Naive thymus-derived CD4-positive, alpha-beta T cell (primary cell): ENCODE measurements around the gene DCAKD. TPM values are rescaled to one million over a fixed set of nuclear protein-coding genes. Genes with fewer than 3 reads are reported as not detected.
A peak's percentile ranks its signal among the peaks of the same experiment; 100 is the strongest.

Source experiments
- ATAC-seq: fragments of 150-1000 bp; cut with Tn5 transposase; 2 replicates; pipeline ENCODE4 v1.10.0; 2021; ENCODE audit warnings: mild to moderate bottlenecking, moderate library complexity
- CTCF ChIA-PET: fragments of 350-600 bp; sonication (Branson Sonifier 250); formaldehyde crosslinking; loops from one replicate; lab custom pipeline; 2021; ENCODE audit warnings: antibody characterized with exemption; lab: Charles Lee
- POLR2A ChIA-PET: fragments of 350-600 bp; sonication (Branson Sonifier 250); formaldehyde crosslinking; loops from one replicate; lab custom pipeline; 2021; ENCODE audit warnings: antibody characterized with exemption, inconsistent platforms; lab: Charles Lee
- DNase-seq, 9 donors: peaks; one replicate each; pipeline versions ENCODE4 v3.0.0 to v3.0.0-alpha.2; 2020 to 2022; ENCODE audit warnings: mixed read lengths in 1 of 9
- H3K27ac ChIP-seq: one replicate; pipeline ENCODE4 v1.7.0; 2013; ENCODE audit warnings: mild to moderate bottlenecking, low read depth, low read length, moderate library complexity
- H3K27me3 ChIP-seq, 2 donors: one replicate each; pipeline ENCODE4 v1.7.0; 2013; ENCODE audit warnings: low read length in 2 of 2, mild to moderate bottlenecking in 2 of 2, moderate library complexity in 2 of 2; ENCODE audit not compliant: control insufficient read depth in 2 of 2, insufficient read depth in 2 of 2
- H3K36me3 ChIP-seq, 3 experiments: 1 replicate in 2 of 3; 2 replicates in 1 of 3; pipeline ENCODE4 v1.7.0; 2013; ENCODE audit warnings: low read length in 3 of 3, mild to moderate bottlenecking in 3 of 3, moderate library complexity in 1 of 3; ENCODE audit not compliant: insufficient read depth in 3 of 3, control insufficient read depth in 2 of 3
- H3K4me1 ChIP-seq, 2 donors: one replicate each; pipeline ENCODE4 v1.7.0; 2013; ENCODE audit warnings: low read length in 2 of 2, mild to moderate bottlenecking in 2 of 2, moderate library complexity in 1 of 2; ENCODE audit not compliant: control insufficient read depth in 2 of 2, insufficient read depth in 2 of 2
- H3K4me3 ChIP-seq: 2 replicates; pipeline ENCODE4 v1.7.0; 2013; ENCODE audit warnings: mild to moderate bottlenecking, low read length
- H3K9me3 ChIP-seq, 3 experiments: 1 replicate in 2 of 3; 2 replicates in 1 of 3; pipeline ENCODE4 v1.7.0; 2013; ENCODE audit warnings: low read length in 3 of 3; ENCODE audit not compliant: control insufficient read depth in 2 of 3
- H3K27ac Mint-ChIP-seq, 9 donors: one replicate each; pipeline ENCODE4 v1.8.0; 2020 to 2022; ENCODE audit warnings: mixed read lengths in 9 of 9, mild to moderate bottlenecking in 8 of 9, moderate library complexity in 5 of 9, inconsistent platforms in 2 of 9
- H3K27me3 Mint-ChIP-seq, 5 donors: one replicate each; pipeline ENCODE4 v1.8.0; 2021 to 2022; ENCODE audit warnings: mixed read lengths in 5 of 5, mild to moderate bottlenecking in 1 of 5
- H3K36me3 Mint-ChIP-seq, 5 donors: one replicate each; pipeline ENCODE4 v1.8.0; 2020 to 2022; ENCODE audit warnings: mixed read lengths in 5 of 5, mild to moderate bottlenecking in 3 of 5, inconsistent platforms in 1 of 5
- H3K4me1 Mint-ChIP-seq, 7 donors: one replicate each; pipeline ENCODE4 v1.8.0; 2020 to 2022; ENCODE audit warnings: mixed read lengths in 7 of 7, mild to moderate bottlenecking in 3 of 7, inconsistent platforms in 1 of 7
- H3K4me3 Mint-ChIP-seq, 10 donors: one replicate each; pipeline ENCODE4 v1.8.0; 2020 to 2022; ENCODE audit warnings: mild to moderate bottlenecking in 10 of 10, mixed read lengths in 10 of 10, moderate library complexity in 6 of 10, inconsistent platforms in 2 of 10
- H3K9me3 Mint-ChIP-seq, 11 donors: one replicate each; pipeline ENCODE4 v1.8.0; 2020 to 2022; ENCODE audit warnings: mixed read lengths in 11 of 11, mild to moderate bottlenecking in 4 of 11, inconsistent platforms in 1 of 11, moderate library complexity in 1 of 11
- intact Hi-C, 2 donors: fragments of 100-400 bp; cut with micrococcal nuclease; formaldehyde crosslinking; loops; one replicate each; pipeline ENCODE4 v1.15.1; 2023
- polyA plus RNA-seq, 2 donors: library from polyadenylated mRNA; unstranded; fragments of 300-500 nt; fragmentation: Illumina TruSeq; gene quantifications; one replicate each; pipeline ENCODE4 v1.2.3, GENCODE V29; 2021
- total RNA-seq, 6 experiments: library from RNA in 5 of 6; stranded (reverse) in 5 of 6; gene quantifications; 1 replicate in 5 of 6; 2 replicates in 1 of 6; pipeline ENCODE4 v1.2.3 and lab custom pipeline; 2021 to 2026

DCAKD gene
- total and polyA plus RNA-seq, 7 experiments from 2014 or later = 14.2 to 36.8 (median 27.6) TPM

- Mint-ChIP-seq H3K36me3 (peaks cover 0 to 5% (median 1%) of the 10 kb centered on the region in 5 donors), H3K4me1 (peaks cover 0 to 8% (median 0%) of the 10 kb centered on the region in 7 donors), H3K27ac (no peak overlapping the region), H3K9me3 (peaks cover 0 to 19% (median 2%) of the 10 kb centered on the region in 11 donors), H3K4me3 (no peak overlapping the region), H3K27me3 (peaks cover 6 to 25% (median 21%) of the 10 kb centered on the region in 5 donors)
- ChIA-PET POLR2A (no interaction called here), CTCF (no interaction called here)
- H3K36me3 ChIP-seq = no peaks in the 10 kb centered on the region
- peaks cover 0 to 2% of the 10 kb centered on the region in 2 donors for H3K27me3 ChIP-seq
- ATAC-seq (no peak), DNase-seq (no peak)
- no peaks in the 10 kb centered on the region for H3K4me1 ChIP-seq
- no peaks in the 10 kb centered on the region for H3K9me3 ChIP-seq
- no peak overlapping the region for H3K4me3 ChIP-seq
- intact Hi-C loops = no loop called here
- H3K27ac ChIP-seq = no peak overlapping the region
Measured at GRCh38 chr17:44996304-44996703, 55.1 kb downstream of the DCAKD start.

DNA sequence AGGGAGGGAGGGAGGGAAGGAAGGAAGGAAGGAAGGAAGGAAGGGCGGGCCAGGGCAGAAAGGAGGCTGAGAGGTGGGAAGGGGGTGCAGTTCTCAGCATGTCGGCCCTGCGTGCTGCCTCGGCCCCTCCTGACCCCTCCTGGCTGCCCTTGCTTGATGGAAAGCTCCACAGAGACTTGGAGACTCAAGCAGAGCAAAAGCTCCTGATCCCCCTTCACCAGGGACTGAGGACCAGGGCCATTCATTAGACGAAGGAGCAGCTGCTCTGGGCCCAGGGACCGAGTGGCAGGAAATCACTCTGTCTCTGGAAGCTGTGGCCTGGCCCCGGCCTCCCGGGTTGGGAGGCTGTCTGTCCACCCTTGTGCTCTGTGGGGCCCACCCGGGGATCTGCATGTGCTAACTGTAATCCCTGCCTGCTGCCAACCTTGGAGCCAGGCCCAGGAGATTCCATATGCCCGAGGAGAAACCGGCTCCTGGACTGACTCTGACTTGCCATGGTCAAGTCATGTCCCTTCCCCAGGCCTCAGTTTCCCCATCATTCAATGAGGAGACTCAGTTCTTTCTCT lies 55.9 kb downstream of the DCAKD start:
- Mint-ChIP-seq H3K9me3 (peaks cover 0 to 19% (median 2%) of the 10 kb centered on the region in 11 donors), H3K27ac (no peak overlapping the region), H3K4me1 (peaks cover 0 to 8% (median 0%) of the 10 kb centered on the region in 7 donors), H3K27me3 (peaks cover 7 to 25% (median 22%) of the 10 kb centered on the region in 5 donors), H3K36me3 (peaks cover 0 to 5% (median 1%) of the 10 kb centered on the region in 5 donors), H3K4me3 (no peak overlapping the region)
- no peaks in the 10 kb centered on the region for H3K36me3 ChIP-seq
- peaks cover 0 to 2% of the 10 kb centered on the region in 2 donors for H3K27me3 ChIP-seq
- H3K4me1 ChIP-seq = no peaks in the 10 kb centered on the region
- ATAC-seq = no peak
- no peak overlapping the region for H3K4me3 ChIP-seq
- no peaks in the 10 kb centered on the region for H3K9me3 ChIP-seq
- no peak overlapping the region for H3K27ac ChIP-seq
- intact Hi-C loops = no loop called here
- no peak for DNase-seq
- CTCF ChIA-PET = no interaction called here
- POLR2A ChIA-PET = no interaction called here

GRCh38 chr17:44992242-44992939 lies 59.0 kb downstream of the DCAKD start:
- H3K36me3 Mint-ChIP-seq = peaks cover 0 to 1% (median 0%) of the 10 kb centered on the region in 5 donors
- Histone ChIP-seq H3K4me1 (no peaks in the 10 kb centered on the region), H3K36me3 (no peaks in the 10 kb centered on the region), H3K27ac (no peak overlapping the region), H3K9me3 (no peaks in the 10 kb centered on the region), H3K27me3 (no peaks in the 10 kb centered on the region), H3K4me3 (no peak overlapping the region)
- CTCF ChIA-PET = interaction anchor here (0.5 to 1.7 kb wide), 2 partner anchors 19 to 30 kb away, joined by 3 to 5 read pairs; no protein-coding TSS in a partner anchor
- DNase-seq (no peak), ATAC-seq (no peak)
- H3K4me3 Mint-ChIP-seq = no peak overlapping the region
- peaks cover 0 to 9% (median 5%) of the 10 kb centered on the region in 7 donors for H3K4me1 Mint-ChIP-seq
- peaks cover 0 to 1% (median 0%) of the 10 kb centered on the region in 11 donors for H3K9me3 Mint-ChIP-seq
- intact Hi-C loops = no loop called here
- POLR2A ChIA-PET = no interaction called here
- no peak overlapping the region for H3K27ac Mint-ChIP-seq
- H3K27me3 Mint-ChIP-seq = peaks cover 27 to 47% (median 40%) of the 10 kb centered on the region in 5 donors

DNA sequence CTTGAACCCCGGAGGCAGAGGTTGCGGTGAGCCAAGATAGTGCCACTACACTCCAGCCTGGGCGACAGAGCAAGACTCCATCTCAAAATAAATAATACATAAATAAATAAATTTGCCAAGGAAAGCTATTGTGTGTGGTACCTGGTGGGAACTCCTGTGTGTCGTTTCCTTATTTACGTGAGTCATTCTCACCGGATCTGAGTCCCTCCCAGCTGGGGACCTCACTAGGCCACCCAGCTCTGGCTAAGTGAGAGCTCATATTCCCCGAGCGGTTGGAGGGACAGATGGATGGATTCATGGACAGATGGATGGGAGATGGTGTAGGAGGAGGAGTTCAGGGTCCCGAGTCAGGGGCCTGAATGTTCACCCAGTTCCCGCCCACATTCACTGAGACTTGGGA lies 60.4 kb downstream of the DCAKD start:
- H3K4me1 Mint-ChIP-seq = peaks cover 2 to 13% (median 8%) of the 10 kb centered on the region in 7 donors
- H3K9me3 Mint-ChIP-seq = peaks cover 0 to 1% (median 0%) of the 10 kb centered on the region in 11 donors
- no peak for ATAC-seq
- no peaks in the 10 kb centered on the region for H3K9me3 ChIP-seq
- CTCF ChIA-PET = no interaction called here
- POLR2A ChIA-PET = no interaction called here
- no peak overlapping the region for H3K4me3 ChIP-seq
- intact Hi-C loops = no loop called here
- no peaks in the 10 kb centered on the region for H3K36me3 ChIP-seq
- peaks cover 35 to 53% (median 40%) of the 10 kb centered on the region in 5 donors for H3K27me3 Mint-ChIP-seq
- H3K27ac Mint-ChIP-seq = no peak overlapping the region
- H3K27ac ChIP-seq = no peak overlapping the region
- no peaks in the 10 kb centered on the region for H3K4me1 ChIP-seq
- no peak overlapping the region for H3K4me3 Mint-ChIP-seq
- no peak for DNase-seq
- no peaks in the 10 kb centered on the region for H3K36me3 Mint-ChIP-seq
- no peaks in the 10 kb centered on the region for H3K27me3 ChIP-seq

- no peaks in the 10 kb centered on the region for H3K36me3 ChIP-seq
- H3K27ac ChIP-seq = no peak overlapping the region
- H3K27me3 ChIP-seq = no peaks in the 10 kb centered on the region
- peaks cover 33 to 60% (median 38%) of the 10 kb centered on the region in 5 donors for H3K27me3 Mint-ChIP-seq
- POLR2A ChIA-PET = no interaction called here
- CTCF ChIA-PET = no interaction called here
- no peak overlapping the region for H3K4me3 ChIP-seq
- H3K9me3 Mint-ChIP-seq = peaks cover 0 to 3% (median 0%) of the 10 kb centered on the region in 11 donors
- peaks cover 2 to 13% (median 8%) of the 10 kb centered on the region in 7 donors for H3K4me1 Mint-ChIP-seq
- peak overlapping the region in 1 of 10 donors; percentile 30 for H3K4me3 Mint-ChIP-seq
- intact Hi-C loops = no loop called here
- H3K27ac Mint-ChIP-seq = no peak overlapping the region
- no peaks in the 10 kb centered on the region for H3K9me3 ChIP-seq
- DNase-seq (no peak), ATAC-seq (no peak)
- no peaks in the 10 kb centered on the region for H3K36me3 Mint-ChIP-seq
- H3K4me1 ChIP-seq = no peaks in the 10 kb centered on the region
Measured at GRCh38 chr17:44989552-44990138, 61.8 kb downstream of the DCAKD start.

DNA sequence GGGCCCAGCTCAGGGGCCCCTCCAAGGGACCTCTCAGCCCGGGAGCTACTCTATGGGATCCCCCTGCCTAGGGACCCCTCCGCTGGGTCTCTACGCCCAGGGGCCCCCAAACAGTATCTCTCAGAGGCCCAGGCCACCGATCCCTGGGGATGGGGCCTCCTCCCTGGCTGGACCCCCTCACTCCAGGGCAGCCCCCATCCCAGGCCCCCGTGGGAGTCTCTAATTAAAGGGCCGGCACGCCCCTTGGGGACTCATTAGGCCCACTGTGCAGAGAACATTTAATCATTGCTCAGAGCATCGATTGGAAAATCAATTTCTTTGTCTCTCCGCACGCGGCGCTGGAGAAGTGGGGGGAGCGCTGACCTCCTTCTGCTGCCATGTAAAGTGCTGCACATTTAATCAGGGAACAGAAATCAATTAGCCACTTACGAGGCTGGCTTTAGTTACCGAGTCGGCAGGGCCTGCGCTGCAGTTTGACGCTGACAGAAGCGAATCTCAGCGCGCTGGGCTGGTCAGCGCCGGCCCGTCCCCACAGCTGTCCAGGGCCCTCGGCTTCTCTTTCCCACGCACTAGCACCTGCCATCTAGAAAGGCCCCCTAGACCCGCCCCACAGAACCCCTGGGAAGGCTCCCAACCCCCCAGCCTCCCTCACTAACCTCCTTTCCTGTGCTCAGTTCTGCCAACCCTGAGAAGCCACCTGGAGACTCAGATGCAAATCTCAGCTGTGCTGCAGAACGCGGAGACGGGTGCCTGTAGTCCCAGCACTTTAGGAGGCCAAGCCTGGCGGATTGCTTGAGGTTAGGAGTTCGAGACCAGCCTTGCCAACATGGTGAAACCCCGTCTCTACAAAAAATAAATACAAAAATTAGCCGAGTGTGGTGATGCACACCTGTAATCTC lies 63.1 kb downstream of the DCAKD start:
- Mint-ChIP-seq H3K27ac (no peak overlapping the region), H3K4me3 (peak overlapping the region in 4 of 10 donors; percentile 16 to 53 (median 48)), H3K36me3 (no peaks in the 10 kb centered on the region), H3K4me1 (peaks cover 0 to 13% (median 8%) of the 10 kb centered on the region in 7 donors), H3K9me3 (peaks cover 0 to 3% (median 0%) of the 10 kb centered on the region in 11 donors), H3K27me3 (peaks cover 22 to 53% (median 29%) of the 10 kb centered on the region in 5 donors)
- Histone ChIP-seq H3K27ac (no peak overlapping the region), H3K9me3 (no peaks in the 10 kb centered on the region), H3K36me3 (no peaks in the 10 kb centered on the region), H3K4me3 (no peak overlapping the region), H3K4me1 (no peaks in the 10 kb centered on the region), H3K27me3 (no peaks in the 10 kb centered on the region)
- ChIA-PET CTCF (interaction anchor here (1.0 kb wide), 1 partner anchor 33 kb away, joined by 3 read pairs; no protein-coding TSS in a partner anchor), POLR2A (interaction anchor here (0.7 kb wide), 1 partner anchor 339 kb away, joined by 3 read pairs; no protein-coding TSS in a partner anchor)
- intact Hi-C loops = no loop called here
- no peak for DNase-seq
- no peak for ATAC-seq
